Adrenal gland (tissue), 5 donors: Measurements from ENCODE around the gene DEF6.

Experiments used
- CTCF ChIP-seq, 6 experiments: fragments of 450-650 bp in 4 of 6; fragments of 200-600 bp in 2 of 6; sonication (generic) in 1 of 6; IDR thresholded peaks; 1 replicate in 5 of 6; 2 replicates in 1 of 6; pipeline versions ENCODE4 v1.5.1 to v1.8.0; 2016 to 2021; ENCODE audit warnings: antibody characterized with exemption in 6 of 6, mild to moderate bottlenecking in 2 of 6, moderate library complexity in 1 of 6
- POLR2A ChIP-seq, 2 donors: fragments of 450-650 bp; IDR thresholded peaks; one replicate each; pipeline ENCODE4 v1.6.1; 2017; ENCODE audit warnings: antibody characterized with exemption in 2 of 2, mild to moderate bottlenecking in 2 of 2, moderate library complexity in 1 of 2
- donor health status: DM: no; HTN: no; CAD: no.

GRCh38 chr6:35288834-35289233 is 8.8 kb upstream of the DEF6 start:
- TF ChIP-seq CTCF (IDR thresholded peaks at IDR 0.05) (no peak), POLR2A (IDR thresholded peaks at IDR 0.05) (no peak)
